K562 (cell line): Measurements from ENCODE around the gene CDKL4. TPM values are rescaled to one million over a fixed set of nuclear protein-coding genes. Genes with fewer than 3 reads are reported as not detected.

Experiments used
- ATAC-seq: fragments of 200-7000 bp; cut with Tn5 transposase; 3 replicates; pipeline ENCODE4 v1.9.1; 2020; ENCODE audit warnings: moderate library complexity
- BruUV-seq: library from RNA; stranded (reverse); fragments of 400-500 nt; replicated peaks from 2 replicates; lab custom pipeline; 2021; lab: Mats Ljungman, UMichigan
- CTCF ChIA-PET: fragments of 300-600 bp; formaldehyde crosslinking; extraction: SDS; loops from one replicate; lab custom pipeline; 2021; ENCODE audit warnings: low intra/inter-chr PET ratio; lab: Yijun Ruan, JAX
- POLR2A ChIA-PET: fragments of 300-600, 350-650 bp; sonication (Branson Sonifier 250); formaldehyde crosslinking; extraction: SDS; loops from one replicate; lab custom pipeline; 2021; ENCODE audit warnings: antibody characterized with exemption, inconsistent platforms; lab: Yijun Ruan, JAX
- DNase-seq, 4 experiments: peaks; one replicate each; pipeline versions ENCODE4 v3.0.0 to v3.0.0-alpha.2; 2011 to 2018; ENCODE audit warnings: low spot score in 3 of 4, mixed read lengths in 3 of 4; ENCODE audit errors: extremely low read depth in 1 of 4
- FAIRE-seq: peaks from 2 replicates; lab custom pipeline; 2011; peaks lifted over from hg19 to GRCh38; lab: Jason Lieb, UNC
- H2AFZ ChIP-seq: 2 replicates; pipeline ENCODE4 v1.6.0; 2011; ENCODE audit warnings: low read depth, low read length, control low read depth, inconsistent platforms
- H3K27ac ChIP-seq: fragments of 200-600 bp; 3 replicates; pipeline ENCODE4 v1.8.0; 2011; ENCODE audit warnings: low read depth, mild to moderate bottlenecking, control low read depth, inconsistent platforms, low read length, moderate library complexity, mixed read lengths; ENCODE audit errors: extremely low read depth
- H3K27me3 ChIP-seq, 2 experiments: fragments of 300-600 bp in 1 of 2; 2 replicates in 1 of 2; 3 replicates in 1 of 2; pipeline versions ENCODE4 v1.6.0 to v1.8.0; 2011; ENCODE audit warnings: inconsistent platforms in 2 of 2, low read length in 2 of 2, mild to moderate bottlenecking in 1 of 2, mixed read lengths in 1 of 2, moderate library complexity in 1 of 2; ENCODE audit not compliant: control insufficient read depth in 2 of 2, insufficient read depth in 2 of 2
- H3K36me3 ChIP-seq: fragments of 300-600 bp; 3 replicates; pipeline ENCODE4 v1.8.0; 2011; ENCODE audit warnings: mild to moderate bottlenecking, low read length, inconsistent platforms; ENCODE audit not compliant: control insufficient read depth, insufficient read depth
- H3K4me1 ChIP-seq, 2 experiments: fragments of 200-600 bp in 1 of 2; replicated peaks in 1 of 2; 2 replicates in 1 of 2; 3 replicates in 1 of 2; pipeline versions ENCODE4 v1.5.1 to v1.8.0; 2011; ENCODE audit warnings: inconsistent platforms in 2 of 2, low read length in 2 of 2, mild to moderate bottlenecking in 1 of 2, mixed read lengths in 1 of 2, moderate library complexity in 1 of 2; ENCODE audit not compliant: control insufficient read depth in 2 of 2, insufficient read depth in 2 of 2
- H3K4me2 ChIP-seq: 2 replicates; pipeline ENCODE4 v1.6.1; 2011; ENCODE audit warnings: low read length, control low read depth, inconsistent platforms, mixed read lengths; ENCODE audit not compliant: insufficient read depth
- H3K4me3 ChIP-seq: fragments of 200-600 bp; sonication (generic), shearing (Covaris generic); 2 replicates; pipeline ENCODE4 v1.5.1; 2016; ENCODE audit warnings: control low read depth, inconsistent platforms
- H3K79me2 ChIP-seq: fragments of 200-600 bp; 3 replicates; pipeline ENCODE4 v1.8.0; 2011; ENCODE audit warnings: low read length, inconsistent platforms; ENCODE audit not compliant: control insufficient read depth, insufficient read depth
- H3K9ac ChIP-seq, 2 experiments: 2 replicates each; pipeline versions ENCODE4 v1.6.0 to v1.6.1; 2011; ENCODE audit warnings: low read depth in 2 of 2, low read length in 2 of 2, control low read depth in 1 of 2, inconsistent platforms in 1 of 2, mild to moderate bottlenecking in 1 of 2, mixed read lengths in 1 of 2; ENCODE audit not compliant: insufficient read depth in 1 of 2
- H3K9me1 ChIP-seq: one replicate; pipeline ENCODE4 v1.6.0; 2011; ENCODE audit warnings: inconsistent platforms, mild to moderate bottlenecking, low read length, moderate library complexity; ENCODE audit not compliant: control insufficient read depth, insufficient read depth
- H3K9me3 ChIP-seq: replicated peaks from 2 replicates; pipeline ENCODE4 v1.5.1; 2011; ENCODE audit warnings: low read depth, low read length, inconsistent platforms; ENCODE audit not compliant: control insufficient read depth, insufficient read depth
- H4K20me1 ChIP-seq: replicated peaks from 2 replicates; pipeline ENCODE4 v1.6.1; 2011; ENCODE audit warnings: low read length, inconsistent platforms, mixed read lengths; ENCODE audit not compliant: control insufficient read depth, insufficient read depth
- AFF1 ChIP-seq, 2 experiments: fragments of 450-650 bp; IDR thresholded peaks; 2 replicates each; pipeline ENCODE4 v1.6.1; 2018; ENCODE audit warnings: mild to moderate bottlenecking in 2 of 2, low read depth in 1 of 2; ENCODE audit not compliant: partially characterized antibody in 2 of 2
- BCL6 ChIP-seq: fragments of 250-450 bp; sonication (Bioruptor Pico); IDR thresholded peaks from 2 replicates; pipeline ENCODE4 v1.4.0; 2020
- BRF2 ChIP-seq: IDR thresholded peaks from 3 replicates; pipeline ENCODE4 v1.6.1; 2011; ENCODE audit warnings: borderline replicate concordance, mild to moderate bottlenecking; ENCODE audit not compliant: insufficient read length, insufficient read depth
- CBX1 ChIP-seq: sonication (generic); IDR thresholded peaks from 2 replicates; pipeline ENCODE4 v1.6.1; 2016; ENCODE audit warnings: antibody characterized with exemption, low read depth, mild to moderate bottlenecking
- E2F4 ChIP-seq: sonication (generic); formaldehyde crosslinking; IDR thresholded peaks from 2 replicates; pipeline ENCODE4 v1.8.0; 2022; ENCODE audit warnings: mild to moderate bottlenecking, low read depth, missing genetic modification reagents
- ETS2 ChIP-seq: IDR thresholded peaks from 2 replicates; pipeline ENCODE4 v1.6.1; 2016; ENCODE audit warnings: borderline replicate concordance, missing genetic modification characterization, mild to moderate bottlenecking, moderate library complexity, missing compliant biosample characterization; ENCODE audit not compliant: poor library complexity, severe bottlenecking
- HNRNPL ChIP-seq: fragments of 200-400 bp; formaldehyde crosslinking; IDR thresholded peaks from 2 replicates; pipeline ENCODE4 v1.6.1; 2017; ENCODE audit warnings: low read depth, mild to moderate bottlenecking, low read length
- MAFK ChIP-seq: IDR thresholded peaks from 2 replicates; pipeline ENCODE4 v1.6.1; 2011; ENCODE audit warnings: low read length, improper control_type of control experiment
- MTA1 ChIP-seq: fragments of 450-650 bp; IDR thresholded peaks from 2 replicates; pipeline ENCODE4 v1.6.1; 2017; ENCODE audit warnings: borderline replicate concordance
- NFXL1 ChIP-seq: fragments of 450-650 bp; formaldehyde crosslinking; IDR thresholded peaks from 2 replicates; pipeline ENCODE4 v1.4.0; 2021; ENCODE audit warnings: mild to moderate bottlenecking
- NR3C1 ChIP-seq: sonication (generic); formaldehyde crosslinking; IDR thresholded peaks from 2 replicates; pipeline ENCODE4 v1.8.1; 2022; ENCODE audit warnings: missing genetic modification reagents
- POU5F1 ChIP-seq: fragments of 150-350 bp; IDR thresholded peaks from 2 replicates; pipeline ENCODE4 v1.6.1; 2014; ENCODE audit warnings: borderline replicate concordance, low read length, low read depth, mild to moderate bottlenecking; ENCODE audit not compliant: partially characterized antibody
- RHOXF2B ChIP-seq: fragments of 250-450 bp; sonication (Bioruptor Pico); conservative IDR thresholded peaks from 2 replicates; pipeline ENCODE4 v1.5.1; 2021
- THAP12 ChIP-seq: fragments of 250-450 bp; sonication (Bioruptor Pico); IDR thresholded peaks from 2 replicates; pipeline ENCODE4 v1.9.0; 2021; ENCODE audit warnings: mild to moderate bottlenecking, inconsistent platforms
- ZNF584 ChIP-seq: fragments of 200-800 bp; sonication (Bioruptor generic); IDR thresholded peaks from 2 replicates; pipeline ENCODE4 v1.6.1; 2016; ENCODE audit warnings: low read depth, mild to moderate bottlenecking, missing genetic modification characterization, missing compliant biosample characterization
- WGBS: fragments of 100-300 bp; shearing (Covaris generic); methylation state at CpG from one replicate; pipeline ENCODE4 v1.1.6; 2016; ENCODE audit warnings: low coverage, mixed read lengths; ENCODE audit not compliant: insufficient coverage; ENCODE audit errors: missing lambda C conversion rate; 5-methylcytosine and 5-hydroxymethylcytosine counted together
- in situ Hi-C: fragments of 300-500 bp; cut with MboI; formaldehyde crosslinking; loops from 4 replicates; pipeline ENCODE4 v1.15.0; 2018; ENCODE audit warnings: inconsistent platforms, mixed read lengths
- intact Hi-C: fragments of 100-400 bp; cut with micrococcal nuclease; formaldehyde crosslinking; loops from 2 replicates; pipeline ENCODE4 v1.14.2; 2022
- polyA plus RNA-seq, 8 experiments: library from polyadenylated mRNA; depleted of rRNA in 4 of 8; stranded (reverse) in 5 of 8; unstranded in 3 of 8; fragments of >200 nt; fragmentation: Nextera tagmentation in 2 of 8; fragmentation: Illumina TruSeq in 1 of 8; extraction: Ambion mirVana in 2 of 8; extraction: Trizol in 1 of 8; gene quantifications; 2 replicates each; pipeline versions ENCODE4 v1.2.1 to v1.2.3, GENCODE V29; 2011 to 2014; ENCODE audit warnings: inconsistent platforms in 1 of 8, missing spikeins in 1 of 8
- total RNA-seq, 7 experiments: library from RNA; depleted of rRNA in 6 of 7; stranded (reverse); fragments of >200 nt in 6 of 7; fragmentation: Illumina TruSeq in 2 of 7; extraction: Trizol in 2 of 7; gene quantifications; 2 replicates each; pipeline versions ENCODE4 v1.2.1 to v1.2.3, GENCODE V29; 2011 to 2021; ENCODE audit warnings: low replicate concordance in 1 of 7

Gene CDKL4
- total and polyA plus RNA-seq, 9 of the 15 experiments (the other 6 are each of a cell fraction or from before 2014, with no cell fraction given), result not detected

- no peak overlapping the region for H3K4me3 ChIP-seq
- no peaks in the 10 kb centered on the region for H4K20me1 ChIP-seq
- H3K27me3 ChIP-seq, result no peaks in the 10 kb centered on the region
- no TSS peak for BruUV-seq
- no peaks in the 10 kb centered on the region for H3K4me1 ChIP-seq
- in situ Hi-C loops, result no loop called here
- intact Hi-C loops, result no loop called here
- no peak overlapping the region for H2AFZ ChIP-seq
- H3K9me1 ChIP-seq, result no peaks in the 10 kb centered on the region
- POLR2A ChIA-PET, result interaction anchor here (0.6 kb wide), 1 partner anchor 296 kb away, joined by 3 read pairs; no protein-coding TSS in a partner anchor
- H3K4me2 ChIP-seq, result no peak overlapping the region
- CTCF ChIA-PET, result no interaction called here
- no peak overlapping the region for H3K9ac ChIP-seq
- no peaks in the 10 kb centered on the region for H3K79me2 ChIP-seq
- no peak overlapping the region for H3K27ac ChIP-seq
- ATAC-seq (no peak), DNase-seq (no peak), FAIRE-seq (no peak)
- WGBS, result 80% methylated on average over 3 of the region's 3 CpGs
- peaks cover 55% of the 10 kb centered on the region for H3K36me3 ChIP-seq
- TF ChIP-seq BCL6 (CRISPR knock-in tag), result no peak
- TF ChIP-seq HNRNPL, result no peak
- no peak for TF ChIP-seq MAFK
- TF ChIP-seq NR3C1 (CRISPR knock-in tag), result no peak
- TF ChIP-seq NFXL1 (CRISPR knock-in tag), result no peak
- TF ChIP-seq ZNF584, result no peak
- TF ChIP-seq E2F4 (CRISPR knock-in tag), result no peak
- no peak for TF ChIP-seq AFF1 (IDR thresholded peaks at IDR 0.05; ENCODE audit: low read depth in 1 of 2, partially characterized antibody in 2 of 2)
- no peak for TF ChIP-seq THAP12 (CRISPR knock-in tag)
- no peak for TF ChIP-seq POU5F1
- TF ChIP-seq CBX1, result no peak
- no peak for TF ChIP-seq MTA1
- TF ChIP-seq ETS2 (tag), result no peak
- TF ChIP-seq BRF2, result no peak
- TF ChIP-seq RHOXF2B (CRISPR knock-in tag), result no peak
- TF ChIP-seq, all 486 proteins: peak for 0
- no peaks in the 10 kb centered on the region for H3K9me3 ChIP-seq
Measured at GRCh38 chr2:39281391-39281790, 37.6 kb upstream of the CDKL4 start.
